HG03558 (cell line): ENCODE measurements around the gene GATA1.

Source experiments
- ATAC-seq: cut with Tn5 transposase; IDR thresholded peaks from one replicate; pipeline ENCODE4 v1.9.1; 2021; ENCODE audit warnings: moderate number of reproducible peaks; ENCODE audit not compliant: unreplicated experiment; ENCODE audit errors: extremely low read depth

Gene GATA1

DNA sequence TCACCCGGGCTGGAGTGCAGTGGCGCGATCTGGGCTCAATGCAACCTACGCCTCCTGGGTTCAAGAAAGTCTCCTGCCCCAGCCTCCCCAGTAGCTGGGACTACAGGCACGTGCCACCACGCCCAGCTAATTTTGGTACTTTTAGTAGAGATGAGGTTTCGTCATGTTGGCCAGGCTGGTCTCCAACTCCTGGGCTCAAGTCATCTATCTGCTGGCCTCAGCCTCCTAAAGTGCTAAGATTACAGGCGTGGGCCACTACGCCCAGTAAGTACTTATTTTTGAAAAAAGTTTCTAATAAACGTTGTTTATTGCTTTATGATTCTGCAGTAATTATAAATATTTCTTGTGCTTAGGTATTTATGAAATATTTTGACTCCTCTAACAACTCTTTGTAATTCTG is 53.3 kb downstream of the GATA1 start:
- no peak for ATAC-seq
